Suprapubic skin (tissue), 4 donors: ENCODE measurements around the gene METTL22.

Experiments
- CTCF ChIP-seq, 2 donors: fragments of 200-600 bp in 1 of 2; fragments of 450-650 bp in 1 of 2; sonication (generic) in 1 of 2; IDR thresholded peaks; one replicate each; pipeline ENCODE4 v1.5.1; 2016 to 2019; ENCODE audit warnings: antibody characterized with exemption in 2 of 2, mild to moderate bottlenecking in 1 of 2, moderate library complexity in 1 of 2
- EP300 ChIP-seq: sonication (generic); formaldehyde crosslinking; IDR thresholded peaks from one replicate; pipeline ENCODE4 v1.6.1; 2017; ENCODE audit warnings: antibody characterized with exemption
- POLR2A ChIP-seq, 2 donors: fragments of 450-650 bp; IDR thresholded peaks; one replicate each; pipeline ENCODE4 v1.6.1; 2017; ENCODE audit warnings: antibody characterized with exemption in 2 of 2, mild to moderate bottlenecking in 2 of 2, moderate library complexity in 2 of 2
- POLR2AphosphoS5 ChIP-seq, 3 donors: sonication (generic); formaldehyde crosslinking; IDR thresholded peaks; one replicate each; pipeline ENCODE4 v1.6.1; 2017; ENCODE audit warnings: antibody characterized with exemption in 3 of 3

GRCh38 chr16:8622315-8622656 lies 788 bp downstream of the METTL22 start:
- TF ChIP-seq EP300 = no peak
- TF ChIP-seq POLR2AphosphoS5 (IDR thresholded peaks at IDR 0.05) = no peak
- TF ChIP-seq CTCF (IDR thresholded peaks at IDR 0.05) = no peak
- no peak for TF ChIP-seq POLR2A (IDR thresholded peaks at IDR 0.05)
